GM12878 (cell line): ENCODE data around the gene FRMD5.

ENCODE experiments used
- BACH1 ChIP-seq: fragments of 450-650 bp; IDR thresholded peaks from 2 replicates; pipeline ENCODE4 v1.6.1; 2017; ENCODE audit warnings: mild to moderate bottlenecking, borderline replicate concordance
- BRCA1 ChIP-seq: IDR thresholded peaks from 2 replicates; pipeline ENCODE4 v1.6.1; 2011; ENCODE audit warnings: low read depth, low read length, improper control_type of control experiment
- CEBPB ChIP-seq, 2 experiments: fragments of 150-350 bp in 1 of 2; IDR thresholded peaks; 2 replicates each; pipeline ENCODE4 v1.6.1; 2012 to 2014; ENCODE audit warnings: low read depth in 2 of 2, low read length in 2 of 2, borderline replicate concordance in 1 of 2, inconsistent platforms in 1 of 2
- CREB1 ChIP-seq: IDR thresholded peaks from 2 replicates; pipeline ENCODE4 v1.6.1; 2012; ENCODE audit warnings: low read depth, mild to moderate bottlenecking, inconsistent platforms
- CTCF ChIP-seq, 3 experiments: IDR thresholded peaks in 2 of 3; conservative IDR thresholded peaks in 1 of 3; 2 replicates each; pipeline ENCODE4 v1.5.1; 2011; ENCODE audit warnings: low read depth in 3 of 3, low read length in 3 of 3, mild to moderate bottlenecking in 3 of 3, control low read depth in 2 of 3, moderate library complexity in 2 of 3, inconsistent platforms in 1 of 3, mixed read lengths in 1 of 3; ENCODE audit not compliant: control insufficient read depth in 2 of 3, insufficient read depth in 1 of 3; ENCODE audit errors: extremely low read depth in 1 of 3
- KDM1A ChIP-seq: fragments of 200-600 bp; sonication (generic); IDR thresholded peaks from 2 replicates; pipeline ENCODE4 v1.6.1; 2016; ENCODE audit warnings: borderline replicate concordance
- SRF ChIP-seq, 2 experiments: IDR thresholded peaks; 2 replicates each; pipeline ENCODE4 v1.6.1; 2011; ENCODE audit warnings: low read depth in 2 of 2, low read length in 2 of 2, mild to moderate bottlenecking in 1 of 2, moderate library complexity in 1 of 2
- USF2 ChIP-seq: IDR thresholded peaks from 2 replicates; pipeline ENCODE4 v1.6.1; 2011; ENCODE audit warnings: low read depth, low read length, improper control_type of control experiment, borderline replicate concordance
- ZNF384 ChIP-seq: IDR thresholded peaks from 2 replicates; pipeline ENCODE4 v1.6.1; 2012; ENCODE audit warnings: low read depth, mild to moderate bottlenecking, low read length, improper control_type of control experiment, borderline replicate concordance

GRCh38 chr15:44023176-44023575 is 171.9 kb downstream of the FRMD5 start:
- TF ChIP-seq CEBPB (IDR thresholded peaks at IDR 0.05; ENCODE audit: borderline replicate concordance in 1 of 2, low read depth in 2 of 2, low read length in 2 of 2) (no peak), BACH1 (no peak), CTCF (IDR thresholded peaks at IDR 0.05 in 2 of 3, conservative IDR thresholded peaks at IDR 0.05 in 1 of 3; ENCODE audit: control insufficient read depth in 2 of 3, extremely low read depth in 1 of 3, insufficient read depth in 1 of 3, low read depth in 3 of 3, low read length in 3 of 3) (no peak), ZNF384 (no peak), BRCA1 (no peak), CREB1 (no peak), KDM1A (no peak), USF2 (no peak), SRF (IDR thresholded peaks at IDR 0.05; ENCODE audit: low read depth in 2 of 2, low read length in 2 of 2) (no peak)
